Colon (tissue), 2 donors: Measurements from ENCODE around the gene FOXO4.

Experiments used
- FAIRE-seq: peaks from 2 replicates; lab custom pipeline; 2012; peaks lifted over from hg19 to GRCh38; lab: Jason Lieb, UNC
- donor health status: control.
- donor health status: control.

Gene FOXO4

GRCh38 chrX:71100581-71101505, 5.2 kb downstream of the FOXO4 start:
- no peak for FAIRE-seq

GRCh38 chrX:71102292-71102691, 6.6 kb downstream of the FOXO4 start:
- FAIRE-seq: no peak

- FAIRE-seq: no peak
Observed at GRCh38 chrX:71103110-71103983, 7.7 kb downstream of the FOXO4 start.

GRCh38 chrX:71105628-71106027, 10.0 kb downstream of the FOXO4 start:
- no peak for FAIRE-seq

- FAIRE-seq: no peak
Observed at GRCh38 chrX:71106427-71106826, 10.8 kb downstream of the FOXO4 start, which contains the start of gene CXorf65. Gene CXorf65, minus strand, starts transcription at chrX:71106740. Its CDS starts 184 bp downstream, at chrX:71106556.

- no peak for FAIRE-seq
Observed at GRCh38 chrX:71107245-71107644, 11.6 kb downstream of the FOXO4 start.

GRCh38 chrX:71107762-71108360, 12.2 kb downstream of the FOXO4 start:
- FAIRE-seq: no peak

GRCh38 chrX:71109051-71109450, 13.4 kb downstream of the FOXO4 start:
- FAIRE-seq: no peak

GRCh38 chrX:71111141-71111843, 15.6 kb downstream of the FOXO4 start, which contains the start of gene IL2RG:
Gene IL2RG, minus strand, starts transcription at chrX:71111577. Its CDS starts 38 bp downstream, at chrX:71111539.
- peak; percentile 31 for FAIRE-seq

- no peak for FAIRE-seq
Observed at GRCh38 chrX:71111921-71112431, 16.3 kb downstream of the FOXO4 start.

GRCh38 chrX:71117358-71117757, 21.7 kb downstream of the FOXO4 start:
- no peak for FAIRE-seq

- FAIRE-seq: no peak
Observed at GRCh38 chrX:71118032-71118984, 22.7 kb downstream of the FOXO4 start, which contains the start of gene MED12. Gene MED12, plus strand, starts transcription at chrX:71118596. Its CDS starts 159 bp downstream, at chrX:71118755.

- no peak for FAIRE-seq
Observed at GRCh38 chrX:71118985-71119535, 23.4 kb downstream of the FOXO4 start.

- no peak for FAIRE-seq
Observed at GRCh38 chrX:71128166-71128833, 32.6 kb downstream of the FOXO4 start.

GRCh38 chrX:71128915-71129765, 33.5 kb downstream of the FOXO4 start:
- FAIRE-seq: no peak

GRCh38 chrX:71131510-71131909, 35.9 kb downstream of the FOXO4 start:
- FAIRE-seq: no peak

GRCh38 chrX:71140440-71140839, 44.8 kb downstream of the FOXO4 start:
- no peak for FAIRE-seq

GRCh38 chrX:71143508-71143907, 47.9 kb downstream of the FOXO4 start:
- no peak for FAIRE-seq
